DMS153 treated with DMSO at 0.1 percent for 48 hours (cell line): ENCODE data around the gene GDA.

Experiments
- DNase-seq: peaks from one replicate; lab custom pipeline; 2025; ENCODE audit not compliant: unreplicated experiment; lab: John Stamatoyannopoulos, UW

GDA gene

GRCh38 chr9:72150127-72150526 lies 887 bp downstream of the GDA start:
- no peak for DNase-seq

GRCh38 chr9:72150661-72151060 lies 1.4 kb downstream of the GDA start:
- no peak for DNase-seq

GRCh38 chr9:72151104-72151503 lies 1.9 kb downstream of the GDA start:
- no peak for DNase-seq

GRCh38 chr9:72154468-72155285 lies 5.4 kb downstream of the GDA start:
- no peak for DNase-seq

- DNase-seq, result no peak
Observed at GRCh38 chr9:72155301-72155700, 6.1 kb downstream of the GDA start.

GRCh38 chr9:72156586-72156985 lies 7.3 kb downstream of the GDA start:
- DNase-seq, result no peak

- DNase-seq, result no peak
Observed at GRCh38 chr9:72158680-72159079, 9.4 kb downstream of the GDA start.

- no peak for DNase-seq
Observed at GRCh38 chr9:72160446-72161123, 11.3 kb downstream of the GDA start.

- DNase-seq, result no peak
Observed at GRCh38 chr9:72165326-72165725, 16.1 kb downstream of the GDA start.

- no peak for DNase-seq
Observed at GRCh38 chr9:72165821-72166547, 16.7 kb downstream of the GDA start.

GRCh38 chr9:72168075-72168474 lies 18.8 kb downstream of the GDA start:
- DNase-seq, result no peak

- no peak for DNase-seq
Observed at GRCh38 chr9:72169178-72169577, 19.9 kb downstream of the GDA start.

- no peak for DNase-seq
Observed at GRCh38 chr9:72173080-72173479, 23.8 kb downstream of the GDA start.

GRCh38 chr9:72185561-72185960 lies 36.3 kb downstream of the GDA start:
- DNase-seq, result no peak

- no peak for DNase-seq
Observed at GRCh38 chr9:72187121-72187695, 38.0 kb downstream of the GDA start.

- DNase-seq, result no peak
Observed at GRCh38 chr9:72188232-72188631, 39.0 kb downstream of the GDA start.

- DNase-seq, result no peak
Observed at GRCh38 chr9:72193478-72193881, 44.2 kb downstream of the GDA start.

GRCh38 chr9:72199238-72199637 lies 50.0 kb downstream of the GDA start:
- DNase-seq, result no peak

- DNase-seq, result no peak
Observed at GRCh38 chr9:72200452-72200851, 51.2 kb downstream of the GDA start.

GRCh38 chr9:72202009-72202408 lies 52.8 kb downstream of the GDA start:
- DNase-seq, result no peak

GRCh38 chr9:72203205-72203803 lies 54.1 kb downstream of the GDA start:
- DNase-seq, result peak; percentile 2
